Measurements from ENCODE around the gene SNX25. TPM values are rescaled to one million over a fixed set of nuclear protein-coding genes. Genes with fewer than 3 reads are reported as not detected.

The SNX25 gene
- total RNA-seq, 1 experiment from 2014 or later = 50.5 TPM

DNA sequence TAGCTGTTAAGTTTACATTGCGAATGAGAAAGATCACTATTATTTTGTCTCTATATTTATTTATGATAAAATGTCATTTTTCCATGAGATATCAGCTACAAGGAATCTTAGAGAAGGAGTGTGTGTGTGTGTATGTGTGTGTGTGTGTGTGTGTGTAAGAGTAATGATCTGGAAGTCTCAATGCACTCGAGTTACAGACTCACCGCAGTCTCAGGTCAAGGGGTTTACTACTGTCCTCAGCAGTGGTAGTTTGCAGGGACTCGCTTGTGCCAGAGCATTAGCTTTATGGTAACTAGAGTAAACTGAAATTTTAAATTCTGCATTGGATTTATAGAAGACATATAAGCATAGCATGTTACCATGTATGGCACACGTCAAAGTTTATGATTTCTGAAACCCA lies 155.5 kb downstream of the SNX25 start:
- Histone ChIP-seq H3K4me1 (ENCODE audit: low read length) (no peaks in the 10 kb centered on the region), H3K4me2 (ENCODE audit: low read depth, low read length, poor library complexity, severe bottlenecking) (no peak overlapping the region), H4K20me1 (ENCODE audit: insufficient read depth, low read depth, low read length) (no peaks in the 10 kb centered on the region), H3K79me2 (ENCODE audit: low read length) (no peaks in the 10 kb centered on the region), H2AFZ (ENCODE audit: low read length) (no peak overlapping the region), H3K36me3 (ENCODE audit: insufficient read depth, low read length) (0 out of 2 replicates have a peak, but pooled peaks cover under 1% of the 10 kb centered on the region), H3K4me3 (ENCODE audit: low read length) (no peak overlapping the region), H3K9ac (ENCODE audit: low read length) (no peak overlapping the region), H3K9me3 (ENCODE audit: low read length) (no peaks in the 10 kb centered on the region), H3K27me3 (ENCODE audit: low read length) (no peaks in the 10 kb centered on the region), H3K9me2 (replicated peaks; ENCODE audit: insufficient read depth, low read length) (no peaks in the 10 kb centered on the region), H3K27ac (ENCODE audit: low read length) (no peak overlapping the region)
- no peak for DNase-seq

DNA sequence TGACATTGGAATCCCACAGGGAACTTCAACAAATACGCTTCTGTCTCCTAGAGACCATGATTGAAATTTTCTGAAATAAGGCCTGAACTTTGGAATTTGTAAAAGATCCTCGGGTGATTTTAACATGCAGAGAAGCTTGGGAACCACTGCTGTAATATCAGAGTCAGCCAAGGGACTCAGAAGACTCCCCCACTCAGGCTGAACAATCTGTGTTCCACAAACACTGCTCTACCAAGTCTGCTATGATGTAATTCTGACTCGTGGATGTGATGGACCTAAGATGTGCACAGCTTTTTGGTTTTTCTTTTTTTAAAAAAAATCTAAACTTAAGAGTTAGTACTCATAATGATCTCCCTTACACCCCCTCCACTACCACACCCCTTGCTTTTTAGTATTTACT lies 160.3 kb downstream of the SNX25 start:
- DNase-seq = no peak
- Histone ChIP-seq H3K27ac (ENCODE audit: low read length) (no peak overlapping the region), H3K36me3 (ENCODE audit: insufficient read depth, low read length) (no peaks in the 10 kb centered on the region; the same call in none of the 2 replicates), H2AFZ (ENCODE audit: low read length) (no peak overlapping the region), H3K9ac (ENCODE audit: low read length) (no peak overlapping the region), H3K4me2 (ENCODE audit: low read depth, low read length, poor library complexity, severe bottlenecking) (no peak overlapping the region), H4K20me1 (ENCODE audit: insufficient read depth, low read depth, low read length) (no peaks in the 10 kb centered on the region), H3K9me3 (ENCODE audit: low read length) (no peaks in the 10 kb centered on the region), H3K4me1 (ENCODE audit: low read length) (no peaks in the 10 kb centered on the region), H3K79me2 (ENCODE audit: low read length) (no peaks in the 10 kb centered on the region), H3K27me3 (ENCODE audit: low read length) (no peaks in the 10 kb centered on the region), H3K4me3 (ENCODE audit: low read length) (no peak overlapping the region), H3K9me2 (replicated peaks; ENCODE audit: insufficient read depth, low read length) (no peaks in the 10 kb centered on the region)

DNA sequence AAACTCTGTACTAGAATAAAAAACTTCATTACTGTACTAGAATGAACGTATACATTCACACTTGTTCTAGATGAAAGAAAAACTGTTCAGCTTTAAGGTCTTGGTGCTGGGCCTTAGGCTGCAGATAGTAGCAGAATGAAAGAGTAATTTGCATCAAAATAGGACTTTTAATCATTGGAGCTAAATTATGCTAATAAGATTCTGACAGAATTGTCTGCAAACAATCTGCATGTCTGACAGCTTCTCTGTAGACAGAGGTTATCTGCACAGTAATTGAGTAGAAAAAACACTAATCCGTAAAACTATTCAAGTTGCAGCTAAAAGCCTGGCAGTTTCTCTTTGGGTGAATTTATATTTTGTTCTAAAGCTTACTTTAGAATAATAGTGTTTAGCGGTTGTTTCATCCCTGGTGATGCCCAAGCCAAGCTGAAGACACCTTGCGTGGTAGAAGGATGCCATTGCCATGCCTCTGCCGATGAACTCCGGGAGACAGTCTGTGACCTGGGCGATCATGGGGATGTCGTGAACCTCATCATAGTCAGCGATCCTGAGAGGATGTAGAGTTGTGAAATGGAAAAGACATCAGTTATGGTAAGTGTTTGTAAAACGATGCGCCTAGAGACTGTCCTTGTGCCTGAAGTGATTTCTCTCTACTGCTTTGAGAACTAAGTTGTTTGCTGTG lies 161.0 kb downstream of the SNX25 start:
- H3K9ac ChIP-seq (ENCODE audit: low read length) = no peak overlapping the region
- H3K27me3 ChIP-seq (ENCODE audit: low read length) = no peaks in the 10 kb centered on the region
- H3K36me3 ChIP-seq (ENCODE audit: insufficient read depth, low read length) = no peaks in the 10 kb centered on the region; the same call in none of the 2 replicates
- H4K20me1 ChIP-seq (ENCODE audit: insufficient read depth, low read depth, low read length) = no peaks in the 10 kb centered on the region
- no peaks in the 10 kb centered on the region for H3K9me2 ChIP-seq (replicated peaks; ENCODE audit: insufficient read depth, low read length)
- no peaks in the 10 kb centered on the region for H3K79me2 ChIP-seq (ENCODE audit: low read length)
- no peak overlapping the region for H3K4me2 ChIP-seq (ENCODE audit: low read depth, low read length, poor library complexity, severe bottlenecking)
- no peak overlapping the region for H3K27ac ChIP-seq (ENCODE audit: low read length)
- no peak for DNase-seq
- H2AFZ ChIP-seq (ENCODE audit: low read length) = no peak overlapping the region
- H3K4me3 ChIP-seq (ENCODE audit: low read length) = no peak overlapping the region
- no peaks in the 10 kb centered on the region for H3K4me1 ChIP-seq (ENCODE audit: low read length)
- no peaks in the 10 kb centered on the region for H3K9me3 ChIP-seq (ENCODE audit: low read length)

DNA sequence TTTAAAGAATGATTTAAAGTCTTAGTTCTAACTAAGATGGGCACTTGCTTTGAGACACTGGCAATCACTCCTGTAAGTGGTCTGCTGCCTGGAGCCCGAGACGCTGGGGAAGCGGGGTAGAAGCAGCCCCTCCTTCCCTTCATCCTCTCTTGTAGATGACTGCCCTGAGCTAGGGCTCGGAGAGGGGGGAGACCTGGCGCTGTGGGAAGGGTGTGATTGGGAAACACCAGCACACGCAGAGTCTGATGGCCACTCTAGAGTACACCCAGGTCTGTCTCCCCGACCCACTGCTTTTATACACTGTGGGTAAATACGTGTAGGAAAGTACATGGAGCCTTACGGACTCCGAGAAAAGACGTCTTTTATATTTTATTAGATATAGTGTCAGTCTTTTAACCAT lies 162.3 kb downstream of the SNX25 start:
- H3K36me3 ChIP-seq (ENCODE audit: insufficient read depth, low read length) = no peaks in the 10 kb centered on the region; the same call in none of the 2 replicates
- no peak overlapping the region for H3K9ac ChIP-seq (ENCODE audit: low read length)
- no peaks in the 10 kb centered on the region for H4K20me1 ChIP-seq (ENCODE audit: insufficient read depth, low read depth, low read length)
- no peak overlapping the region for H3K4me2 ChIP-seq (ENCODE audit: low read depth, low read length, poor library complexity, severe bottlenecking)
- no peak overlapping the region for H3K27ac ChIP-seq (ENCODE audit: low read length)
- no peaks in the 10 kb centered on the region for H3K79me2 ChIP-seq (ENCODE audit: low read length)
- H3K4me1 ChIP-seq (ENCODE audit: low read length) = no peaks in the 10 kb centered on the region
- H2AFZ ChIP-seq (ENCODE audit: low read length) = no peak overlapping the region
- no peaks in the 10 kb centered on the region for H3K27me3 ChIP-seq (ENCODE audit: low read length)
- no peaks in the 10 kb centered on the region for H3K9me3 ChIP-seq (ENCODE audit: low read length)
- H3K9me2 ChIP-seq (replicated peaks; ENCODE audit: insufficient read depth, low read length) = no peaks in the 10 kb centered on the region
- no peak for DNase-seq
- H3K4me3 ChIP-seq (ENCODE audit: low read length) = no peak overlapping the region

DNA sequence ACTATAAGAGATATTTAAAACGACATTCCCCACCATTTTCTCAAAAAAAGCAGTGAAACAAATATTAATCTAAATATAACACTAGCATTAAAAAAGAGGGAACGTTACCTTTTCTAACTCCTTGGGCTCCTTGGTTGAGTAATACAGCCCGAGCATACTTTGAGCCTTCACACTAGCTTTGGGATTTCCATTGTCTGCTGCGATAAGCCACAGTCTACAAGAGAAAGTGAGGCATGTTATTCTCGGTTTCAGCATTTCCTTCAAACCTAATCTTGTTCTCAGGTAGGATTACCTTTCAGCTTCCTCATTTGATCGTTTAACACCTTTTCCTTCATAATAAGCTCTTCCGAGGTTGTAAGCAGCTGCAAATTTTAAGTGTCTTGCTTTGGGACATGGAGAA lies 164.6 kb downstream of the SNX25 start:
- H3K9me3 ChIP-seq (ENCODE audit: low read length) = no peaks in the 10 kb centered on the region
- no peak overlapping the region for H2AFZ ChIP-seq (ENCODE audit: low read length)
- H3K9ac ChIP-seq (ENCODE audit: low read length) = no peak overlapping the region
- DNase-seq = no peak
- no peaks in the 10 kb centered on the region for H3K4me1 ChIP-seq (ENCODE audit: low read length)
- H3K4me3 ChIP-seq (ENCODE audit: low read length) = no peak overlapping the region
- peaks cover 5% of the 10 kb centered on the region for H3K36me3 ChIP-seq (ENCODE audit: insufficient read depth, low read length)
- H3K27me3 ChIP-seq (ENCODE audit: low read length) = no peaks in the 10 kb centered on the region
- no peak overlapping the region for H3K4me2 ChIP-seq (ENCODE audit: low read depth, low read length, poor library complexity, severe bottlenecking)
- H3K9me2 ChIP-seq (replicated peaks; ENCODE audit: insufficient read depth, low read length) = no peaks in the 10 kb centered on the region
- H4K20me1 ChIP-seq (ENCODE audit: insufficient read depth, low read depth, low read length) = no peaks in the 10 kb centered on the region
- H3K79me2 ChIP-seq (ENCODE audit: low read length) = no peaks in the 10 kb centered on the region
- H3K27ac ChIP-seq (ENCODE audit: low read length) = no peak overlapping the region

DNA sequence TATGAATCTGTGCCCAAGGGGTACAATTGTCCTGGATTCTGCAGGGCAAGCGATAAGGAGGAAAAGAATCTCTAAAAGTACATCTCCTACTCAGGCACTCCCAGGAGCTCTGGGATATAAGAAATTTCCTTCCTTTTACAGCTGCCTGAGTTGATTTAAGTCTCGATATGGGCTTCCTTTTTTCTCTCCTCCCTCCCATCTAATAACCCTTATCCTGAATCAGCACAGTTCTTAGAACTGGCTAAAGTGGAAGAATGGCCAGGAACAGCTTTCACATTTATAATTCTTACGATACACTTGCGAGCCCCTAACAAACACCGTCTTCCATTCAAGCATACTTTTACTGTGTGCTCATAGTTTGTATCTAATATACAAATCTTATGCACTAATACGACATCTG lies 165.2 kb downstream of the SNX25 start:
- no peak overlapping the region for H3K4me2 ChIP-seq (ENCODE audit: low read depth, low read length, poor library complexity, severe bottlenecking)
- H3K4me1 ChIP-seq (ENCODE audit: low read length) = no peaks in the 10 kb centered on the region
- H3K9me3 ChIP-seq (ENCODE audit: low read length) = no peaks in the 10 kb centered on the region
- H3K36me3 ChIP-seq (ENCODE audit: insufficient read depth, low read length) = peaks cover 5% of the 10 kb centered on the region
- H2AFZ ChIP-seq (ENCODE audit: low read length) = no peak overlapping the region
- no peaks in the 10 kb centered on the region for H4K20me1 ChIP-seq (ENCODE audit: insufficient read depth, low read depth, low read length)
- no peak overlapping the region for H3K27ac ChIP-seq (ENCODE audit: low read length)
- no peak overlapping the region for H3K4me3 ChIP-seq (ENCODE audit: low read length)
- H3K27me3 ChIP-seq (ENCODE audit: low read length) = no peaks in the 10 kb centered on the region
- no peak overlapping the region for H3K9ac ChIP-seq (ENCODE audit: low read length)
- DNase-seq = no peak
- H3K79me2 ChIP-seq (ENCODE audit: low read length) = no peaks in the 10 kb centered on the region
- no peaks in the 10 kb centered on the region for H3K9me2 ChIP-seq (replicated peaks; ENCODE audit: insufficient read depth, low read length)

DNA sequence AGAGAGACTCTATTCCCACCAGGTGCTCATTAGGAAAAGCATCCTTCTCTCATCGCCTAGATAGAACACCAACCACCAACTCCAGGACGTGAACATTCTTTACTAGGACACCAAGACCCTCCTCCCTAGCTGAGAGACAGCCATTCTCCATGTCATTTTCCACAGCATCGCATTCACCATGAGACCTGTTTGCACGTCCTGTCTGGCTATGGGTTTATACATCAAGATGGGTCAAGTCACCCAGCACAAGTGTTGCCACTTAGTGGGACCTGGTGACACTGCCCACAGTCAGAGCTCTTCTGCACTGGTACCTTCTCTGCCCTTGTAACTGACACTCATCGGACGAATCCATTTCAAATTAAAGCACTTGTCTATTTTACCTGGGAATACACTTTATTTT lies 168.9 kb downstream of the SNX25 start:
- Histone ChIP-seq H4K20me1 (ENCODE audit: insufficient read depth, low read depth, low read length) (no peaks in the 10 kb centered on the region), H3K27me3 (ENCODE audit: low read length) (no peaks in the 10 kb centered on the region), H3K79me2 (ENCODE audit: low read length) (no peaks in the 10 kb centered on the region), H2AFZ (ENCODE audit: low read length) (no peak overlapping the region), H3K4me2 (ENCODE audit: low read depth, low read length, poor library complexity, severe bottlenecking) (no peak overlapping the region), H3K36me3 (ENCODE audit: insufficient read depth, low read length) (peaks cover 9% of the 10 kb centered on the region), H3K9me2 (replicated peaks; ENCODE audit: insufficient read depth, low read length) (no peaks in the 10 kb centered on the region), H3K9me3 (ENCODE audit: low read length) (no peaks in the 10 kb centered on the region), H3K27ac (ENCODE audit: low read length) (no peak overlapping the region), H3K4me1 (ENCODE audit: low read length) (no peaks in the 10 kb centered on the region), H3K4me3 (ENCODE audit: low read length) (no peak overlapping the region), H3K9ac (ENCODE audit: low read length) (no peak overlapping the region)
- DNase-seq = no peak

DNA sequence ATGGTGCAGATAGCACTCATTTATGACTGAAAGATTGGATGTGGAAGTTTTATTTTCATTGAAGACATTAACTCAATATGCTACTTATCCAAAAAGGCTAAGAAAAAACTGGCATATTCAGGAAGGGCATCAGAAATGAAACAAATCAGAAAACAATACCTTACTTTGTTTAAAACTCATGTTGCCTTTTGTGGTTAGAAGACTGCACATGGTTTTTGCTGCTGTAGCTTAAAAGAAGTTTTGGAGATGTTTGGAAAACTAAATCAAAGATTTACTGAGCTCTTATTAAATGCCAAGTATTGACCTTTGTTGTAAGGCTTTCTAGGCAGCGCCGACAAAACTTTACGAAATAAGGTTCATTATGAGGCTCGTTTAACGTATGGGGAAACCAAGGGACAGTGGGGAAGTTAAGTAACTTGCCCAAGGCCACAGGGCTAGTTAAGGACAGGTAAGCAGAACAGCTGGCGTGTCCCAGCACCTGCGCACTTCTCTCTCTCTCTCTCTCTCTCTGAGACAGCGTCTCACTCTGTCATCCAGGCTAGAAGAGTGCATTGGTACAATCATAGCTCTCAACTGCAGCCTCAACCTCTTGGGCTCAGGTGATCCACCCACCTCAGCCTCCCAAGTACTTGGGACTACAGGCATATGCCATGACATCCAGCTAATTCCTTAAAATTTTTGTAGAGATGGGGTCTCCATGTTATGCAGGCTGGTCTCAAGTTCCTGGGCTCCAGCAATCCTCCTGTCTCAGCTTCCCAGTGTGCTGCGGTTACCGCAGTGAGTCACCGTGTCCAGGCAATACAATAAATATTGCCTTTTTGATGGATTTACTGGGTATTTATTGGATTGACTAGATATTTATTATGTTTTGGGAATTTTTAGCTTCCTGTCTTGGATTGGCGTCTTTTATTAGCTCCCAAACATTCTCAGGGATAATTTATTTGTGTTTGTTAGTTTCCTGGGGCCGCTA lies 170.2 kb downstream of the SNX25 start:
- H3K27me3 ChIP-seq (ENCODE audit: low read length) = no peaks in the 10 kb centered on the region
- no peak overlapping the region for H2AFZ ChIP-seq (ENCODE audit: low read length)
- H3K4me3 ChIP-seq (ENCODE audit: low read length) = no peak overlapping the region
- no peaks in the 10 kb centered on the region for H3K9me3 ChIP-seq (ENCODE audit: low read length)
- peaks cover 9% of the 10 kb centered on the region for H3K36me3 ChIP-seq (ENCODE audit: insufficient read depth, low read length)
- H3K27ac ChIP-seq (ENCODE audit: low read length) = no peak overlapping the region
- no peaks in the 10 kb centered on the region for H3K79me2 ChIP-seq (ENCODE audit: low read length)
- DNase-seq = no peak
- H3K4me1 ChIP-seq (ENCODE audit: low read length) = no peaks in the 10 kb centered on the region
- no peak overlapping the region for H3K4me2 ChIP-seq (ENCODE audit: low read depth, low read length, poor library complexity, severe bottlenecking)
- no peak overlapping the region for H3K9ac ChIP-seq (ENCODE audit: low read length)
- no peaks in the 10 kb centered on the region for H4K20me1 ChIP-seq (ENCODE audit: insufficient read depth, low read depth, low read length)
- no peaks in the 10 kb centered on the region for H3K9me2 ChIP-seq (replicated peaks; ENCODE audit: insufficient read depth, low read length)

Measured in Karpas-422 (cell line).